ENCODE results near the gene PRG2.
A peak's percentile ranks its signal among the peaks of the same experiment; 100 is the strongest.

PRG2 gene

GRCh38 chr11:57390535-57390934 is at the start of gene PRG2:
Gene PRG2, minus strand, starts transcription at chr11:57390650. Its CDS starts 706 bp downstream, at chr11:57389944.
- DNase-seq (ENCODE audit: low spot score) = no peak

- DNase-seq (ENCODE audit: low spot score) = no peak
Measured at GRCh38 chr11:57439786-57440185, 49.3 kb upstream of the PRG2 start.

- DNase-seq (ENCODE audit: low spot score) = no peak
Measured at GRCh38 chr11:57438345-57439285, 48.2 kb upstream of the PRG2 start.

GRCh38 chr11:57436031-57436430 is 45.6 kb upstream of the PRG2 start:
- no peak for DNase-seq (ENCODE audit: low spot score)

GRCh38 chr11:57434640-57435546 is 44.4 kb upstream of the PRG2 start:
- no peak for DNase-seq (ENCODE audit: low spot score)

- no peak for DNase-seq (ENCODE audit: low spot score)
Measured at GRCh38 chr11:57432714-57433163, 42.3 kb upstream of the PRG2 start.

- peak; percentile 16 for DNase-seq (ENCODE audit: low spot score)
Measured at GRCh38 chr11:57432149-57432561, 41.7 kb upstream of the PRG2 start.

- no peak for DNase-seq (ENCODE audit: low spot score)
Measured at GRCh38 chr11:57430952-57431351, 40.5 kb upstream of the PRG2 start.

GRCh38 chr11:57429946-57430345 is 39.5 kb upstream of the PRG2 start:
- DNase-seq (ENCODE audit: low spot score) = no peak

- DNase-seq (ENCODE audit: low spot score) = no peak
Measured at GRCh38 chr11:57428643-57429042, 38.2 kb upstream of the PRG2 start.

GRCh38 chr11:57427727-57428082 is 37.3 kb upstream of the PRG2 start:
- DNase-seq (ENCODE audit: low spot score) = peak; percentile 64

GRCh38 chr11:57426929-57427726 is 36.7 kb upstream of the PRG2 start, which contains the start of gene SLC43A3:
Gene SLC43A3, minus strand, starts transcription at chr11:57427121. Its CDS starts 949 bp downstream, at chr11:57426172.
- DNase-seq (ENCODE audit: low spot score) = peak; percentile 27

- no peak for DNase-seq (ENCODE audit: low spot score)
Measured at GRCh38 chr11:57426439-57426928, 36.0 kb upstream of the PRG2 start.

- no peak for DNase-seq (ENCODE audit: low spot score)
Measured at GRCh38 chr11:57425565-57426438, 35.4 kb upstream of the PRG2 start.

- DNase-seq (ENCODE audit: low spot score) = peak; percentile 15
Measured at GRCh38 chr11:57424792-57425564, 34.5 kb upstream of the PRG2 start.

GRCh38 chr11:57424137-57424791 is 33.8 kb upstream of the PRG2 start:
- DNase-seq (ENCODE audit: low spot score) = no peak

GRCh38 chr11:57422669-57423068 is 32.2 kb upstream of the PRG2 start:
- no peak for DNase-seq (ENCODE audit: low spot score)

GRCh38 chr11:57421805-57422204 is 31.4 kb upstream of the PRG2 start:
- DNase-seq (ENCODE audit: low spot score) = no peak

GRCh38 chr11:57421066-57421465 is 30.6 kb upstream of the PRG2 start:
- no peak for DNase-seq (ENCODE audit: low spot score)

Measured in putamen (tissue), 1 donor.